Omental fat pad (tissue), 4 donors: ENCODE data around the gene DENND1A. TPM values are rescaled to one million over a fixed set of nuclear protein-coding genes. Genes with fewer than 3 reads are reported as not detected.

ENCODE experiments used
- ATAC-seq: fragments of 150-250 bp; one replicate; pipeline ENCODE4 v1.9.1; 2016; ENCODE audit warnings: mild to moderate bottlenecking, moderate library complexity; ENCODE audit not compliant: low FRiP score
- DNase-seq: peaks from one replicate; pipeline ENCODE4 v3.0.0-alpha.2; 2019; ENCODE audit warnings: low spot score
- total RNA-seq, 4 donors: library from RNA; depleted of rRNA; stranded (reverse); fragments of >200 nt; gene quantifications; one replicate each; pipeline ENCODE4 v1.1.0, GENCODE V29; 2016
- TF ChIP-seq, protein P1 (sequence below), 3 donors: fragments of 450-650 bp; IDR thresholded peaks; one replicate each; pipeline ENCODE4 v1.5.1; 2016 to 2017; ENCODE audit warnings: antibody characterized with exemption in 3 of 3, mild to moderate bottlenecking in 3 of 3, moderate library complexity in 2 of 3

The DENND1A gene
- total RNA-seq, 4 donors from 2014 or later: 15.2 to 22.8 (median 20.7) TPM

GRCh38 chr9:123679330-123679987 lies 250.5 kb downstream of the DENND1A start:
- no peak for ATAC-seq
- no peak for DNase-seq
- TF ChIP-seq, protein P1, sequence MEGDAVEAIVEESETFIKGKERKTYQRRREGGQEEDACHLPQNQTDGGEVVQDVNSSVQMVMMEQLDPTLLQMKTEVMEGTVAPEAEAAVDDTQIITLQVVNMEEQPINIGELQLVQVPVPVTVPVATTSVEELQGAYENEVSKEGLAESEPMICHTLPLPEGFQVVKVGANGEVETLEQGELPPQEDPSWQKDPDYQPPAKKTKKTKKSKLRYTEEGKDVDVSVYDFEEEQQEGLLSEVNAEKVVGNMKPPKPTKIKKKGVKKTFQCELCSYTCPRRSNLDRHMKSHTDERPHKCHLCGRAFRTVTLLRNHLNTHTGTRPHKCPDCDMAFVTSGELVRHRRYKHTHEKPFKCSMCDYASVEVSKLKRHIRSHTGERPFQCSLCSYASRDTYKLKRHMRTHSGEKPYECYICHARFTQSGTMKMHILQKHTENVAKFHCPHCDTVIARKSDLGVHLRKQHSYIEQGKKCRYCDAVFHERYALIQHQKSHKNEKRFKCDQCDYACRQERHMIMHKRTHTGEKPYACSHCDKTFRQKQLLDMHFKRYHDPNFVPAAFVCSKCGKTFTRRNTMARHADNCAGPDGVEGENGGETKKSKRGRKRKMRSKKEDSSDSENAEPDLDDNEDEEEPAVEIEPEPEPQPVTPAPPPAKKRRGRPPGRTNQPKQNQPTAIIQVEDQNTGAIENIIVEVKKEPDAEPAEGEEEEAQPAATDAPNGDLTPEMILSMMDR (IDR thresholded peaks at IDR 0.05): no peak

GRCh38 chr9:123678878-123679329 lies 251.0 kb downstream of the DENND1A start:
- ATAC-seq: no peak
- TF ChIP-seq, protein P1 (IDR thresholded peaks at IDR 0.05): no peak
- no peak for DNase-seq

GRCh38 chr9:123678038-123678877 lies 251.7 kb downstream of the DENND1A start:
- ATAC-seq (no peak), DNase-seq (no peak)
- TF ChIP-seq, protein P1 (IDR thresholded peaks at IDR 0.05): no peak

DNA sequence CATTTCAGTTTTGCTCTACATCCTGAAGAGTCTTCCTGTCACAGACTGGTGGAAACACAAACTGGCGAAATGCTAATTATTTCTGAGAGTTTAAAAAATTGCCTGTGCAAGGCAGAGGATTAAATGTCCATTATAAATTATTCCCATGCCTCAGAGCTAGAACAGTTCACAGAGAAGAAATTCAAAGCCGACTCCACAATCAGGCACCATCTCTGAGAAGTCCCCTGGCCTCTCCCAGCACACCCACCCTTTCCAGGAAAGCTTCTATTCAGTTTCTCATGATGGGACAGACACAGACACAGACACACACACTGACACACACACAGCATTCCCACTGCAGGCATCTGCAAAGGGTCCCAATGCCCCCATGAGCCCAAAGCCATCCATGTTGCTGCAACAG lies 253.1 kb downstream of the DENND1A start:
- ATAC-seq (no peak), DNase-seq (no peak)
- TF ChIP-seq, protein P1 (IDR thresholded peaks at IDR 0.05): no peak

GRCh38 chr9:123669346-123669745 lies 260.6 kb downstream of the DENND1A start:
- no peak for ATAC-seq
- TF ChIP-seq, protein P1 (IDR thresholded peaks at IDR 0.05): no peak

DNA sequence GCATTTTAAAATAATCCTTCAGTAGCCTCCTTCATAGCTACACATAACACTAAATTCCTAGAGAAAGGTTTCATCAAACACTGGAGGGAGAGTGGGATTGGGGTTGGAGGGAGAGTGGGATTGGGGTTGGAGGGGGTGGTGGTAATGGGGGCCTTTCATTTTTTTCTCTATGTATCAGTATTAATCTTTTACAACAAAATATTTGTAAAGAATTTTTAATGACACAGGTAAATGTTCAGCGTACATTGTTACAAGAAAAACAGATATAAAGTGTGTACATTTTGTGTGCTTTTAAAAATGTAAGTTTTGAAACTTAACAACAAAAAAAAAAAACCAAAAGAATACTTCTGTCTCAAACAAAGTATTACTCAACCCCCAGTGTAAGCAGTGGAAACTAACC lies 266.4 kb downstream of the DENND1A start:
- DNase-seq: no peak
- TF ChIP-seq, protein P1 (IDR thresholded peaks at IDR 0.05): no peak
- no peak for ATAC-seq

More at GRCh38 chr9:123669346-123669745, 260.6 kb downstream of the DENND1A start:
- no peak for DNase-seq
